GM19463 (cell line): Measurements from ENCODE around the gene PRKAR2B.
"Not testable (repeated sequence)": the region's sequence is repeated elsewhere in the genome, so short reads cannot be mapped to it uniquely, and the experiment has no call there.

Experiments used
- ATAC-seq: cut with Tn5 transposase; IDR thresholded peaks from one replicate; pipeline ENCODE4 v1.9.1; 2021; ENCODE audit warnings: mild to moderate bottlenecking, moderate library complexity; ENCODE audit not compliant: unreplicated experiment

PRKAR2B gene

GRCh38 chr7:107047902-107048782, 3.6 kb downstream of the PRKAR2B start:
- ATAC-seq: no peak

GRCh38 chr7:107048783-107049418, 4.4 kb downstream of the PRKAR2B start:
- no peak for ATAC-seq

GRCh38 chr7:107049480-107049879, 5.0 kb downstream of the PRKAR2B start:
- ATAC-seq: no peak

GRCh38 chr7:107049971-107050532, 5.5 kb downstream of the PRKAR2B start:
- ATAC-seq: no peak

- ATAC-seq: no peak
Observed at GRCh38 chr7:107051376-107051775, 6.9 kb downstream of the PRKAR2B start.

- not testable (repeated sequence) for ATAC-seq
Observed at GRCh38 chr7:107054965-107055364, 10.5 kb downstream of the PRKAR2B start.

- not testable (repeated sequence) for ATAC-seq
Observed at GRCh38 chr7:107056058-107056457, 11.6 kb downstream of the PRKAR2B start.

GRCh38 chr7:107056728-107057473, 12.4 kb downstream of the PRKAR2B start:
- no peak for ATAC-seq

GRCh38 chr7:107057474-107057833, 12.9 kb downstream of the PRKAR2B start:
- ATAC-seq: no peak

GRCh38 chr7:107059468-107059867, 15.0 kb downstream of the PRKAR2B start:
- ATAC-seq: no peak

- ATAC-seq: no peak
Observed at GRCh38 chr7:107063245-107064120, 19.0 kb downstream of the PRKAR2B start.

GRCh38 chr7:107064255-107064654, 19.8 kb downstream of the PRKAR2B start:
- no peak for ATAC-seq

GRCh38 chr7:107065929-107066247, 21.4 kb downstream of the PRKAR2B start:
- no peak for ATAC-seq

- ATAC-seq: no peak
Observed at GRCh38 chr7:107068156-107068555, 23.7 kb downstream of the PRKAR2B start.

- no peak for ATAC-seq
Observed at GRCh38 chr7:107069457-107069856, 25.0 kb downstream of the PRKAR2B start.

- ATAC-seq: no peak
Observed at GRCh38 chr7:107070710-107071109, 26.2 kb downstream of the PRKAR2B start.

- no peak for ATAC-seq
Observed at GRCh38 chr7:107071129-107071528, 26.6 kb downstream of the PRKAR2B start.

GRCh38 chr7:107072133-107072532, 27.6 kb downstream of the PRKAR2B start:
- no peak for ATAC-seq

- ATAC-seq: no peak
Observed at GRCh38 chr7:107075863-107076574, 31.5 kb downstream of the PRKAR2B start.
